ENCODE data around the gene DCAF6.

DCAF6 gene

GRCh38 chr1:168081373-168082007, 145.0 kb downstream of the DCAF6 start:
- DNase-seq, result no peak
- Histone ChIP-seq H3K9me3 (no peaks in the 10 kb centered on the region), H3K27me3 (no peaks in the 10 kb centered on the region), H3K4me1 (peaks cover 3% of the 10 kb centered on the region; the same call in 1 of the 2 replicates), H3K4me3 (ENCODE audit: low read depth, low read length) (no peak overlapping the region), H3K36me3 (no peaks in the 10 kb centered on the region)
- no peak for TF ChIP-seq CTCF (IDR thresholded peaks at IDR 0.05; ENCODE audit: low read depth, low read length)

GRCh38 chr1:168082008-168082876, 145.8 kb downstream of the DCAF6 start:
- no peaks in the 10 kb centered on the region for H3K27me3 ChIP-seq
- no peaks in the 10 kb centered on the region for H3K9me3 ChIP-seq
- peaks cover 3% of the 10 kb centered on the region; the same call in 1 of the 2 replicates for H3K4me1 ChIP-seq
- no peak overlapping the region for H3K4me3 ChIP-seq (ENCODE audit: low read depth, low read length)
- DNase-seq, result peak; percentile 80
- peak; percentile 98 for TF ChIP-seq CTCF (IDR thresholded peaks at IDR 0.05; ENCODE audit: low read depth, low read length)
- no peaks in the 10 kb centered on the region for H3K36me3 ChIP-seq

GRCh38 chr1:168083456-168084325, 147.2 kb downstream of the DCAF6 start:
- no peaks in the 10 kb centered on the region for H3K36me3 ChIP-seq
- H3K9me3 ChIP-seq, result no peaks in the 10 kb centered on the region
- no peak for DNase-seq
- H3K4me3 ChIP-seq (ENCODE audit: low read depth, low read length), result no peak overlapping the region
- H3K4me1 ChIP-seq, result peaks cover 3% of the 10 kb centered on the region; the same call in 1 of the 2 replicates
- H3K27me3 ChIP-seq, result no peaks in the 10 kb centered on the region
- no peak for TF ChIP-seq CTCF (IDR thresholded peaks at IDR 0.05; ENCODE audit: low read depth, low read length)

GRCh38 chr1:168084396-168085231, 148.1 kb downstream of the DCAF6 start:
- Histone ChIP-seq H3K27me3 (no peaks in the 10 kb centered on the region), H3K9me3 (no peaks in the 10 kb centered on the region), H3K4me1 (peaks cover 3% of the 10 kb centered on the region; the same call in 1 of the 2 replicates), H3K4me3 (ENCODE audit: low read depth, low read length) (no peak overlapping the region), H3K36me3 (no peaks in the 10 kb centered on the region)
- peak; percentile 96 for TF ChIP-seq CTCF (IDR thresholded peaks at IDR 0.05; ENCODE audit: low read depth, low read length)
- peak; percentile 72 for DNase-seq

- no peak for TF ChIP-seq CTCF (IDR thresholded peaks at IDR 0.05; ENCODE audit: low read depth, low read length)
- peaks cover 1% of the 10 kb centered on the region; the same call in 1 of the 2 replicates for H3K4me1 ChIP-seq
- H3K4me3 ChIP-seq (ENCODE audit: low read depth, low read length), result no peak overlapping the region
- DNase-seq, result no peak
- H3K36me3 ChIP-seq, result no peaks in the 10 kb centered on the region
- no peaks in the 10 kb centered on the region for H3K27me3 ChIP-seq
- no peaks in the 10 kb centered on the region for H3K9me3 ChIP-seq
Observed at GRCh38 chr1:168085401-168085872, 149.0 kb downstream of the DCAF6 start.

All from BE2C (cell line).